Muscle layer of duodenum (tissue), 2 donors: ENCODE measurements around the gene IFIT3.

Experiments
- H3K27ac ChIP-seq: one replicate; pipeline ENCODE4 v1.7.0; 2013; ENCODE audit warnings: mild to moderate bottlenecking, low read length
- H3K27me3 ChIP-seq: one replicate; pipeline ENCODE4 v1.7.0; 2013; ENCODE audit warnings: low read depth, mild to moderate bottlenecking, control low read depth, low read length
- H3K36me3 ChIP-seq, 2 donors: one replicate each; pipeline ENCODE4 v1.7.0; 2013; ENCODE audit warnings: low read length in 2 of 2, control low read depth in 1 of 2, mild to moderate bottlenecking in 1 of 2; ENCODE audit not compliant: insufficient read depth in 2 of 2, control insufficient read depth in 1 of 2
- H3K4me1 ChIP-seq, 2 donors: one replicate each; pipeline ENCODE4 v1.7.0; 2013; ENCODE audit warnings: low read length in 2 of 2, mild to moderate bottlenecking in 2 of 2, control low read depth in 1 of 2, moderate library complexity in 1 of 2; ENCODE audit not compliant: insufficient read depth in 2 of 2, control insufficient read depth in 1 of 2
- H3K4me3 ChIP-seq, 2 donors: one replicate each; pipeline ENCODE4 v1.7.0; 2013; ENCODE audit warnings: low read length in 2 of 2, low read depth in 1 of 2, mild to moderate bottlenecking in 1 of 2
- H3K9me3 ChIP-seq, 2 donors: one replicate each; pipeline ENCODE4 v1.7.0; 2013; ENCODE audit warnings: low read length in 2 of 2, control low read depth in 1 of 2, mild to moderate bottlenecking in 1 of 2; ENCODE audit not compliant: control insufficient read depth in 1 of 2
- donor health status: healthy.

Gene IFIT3

DNA sequence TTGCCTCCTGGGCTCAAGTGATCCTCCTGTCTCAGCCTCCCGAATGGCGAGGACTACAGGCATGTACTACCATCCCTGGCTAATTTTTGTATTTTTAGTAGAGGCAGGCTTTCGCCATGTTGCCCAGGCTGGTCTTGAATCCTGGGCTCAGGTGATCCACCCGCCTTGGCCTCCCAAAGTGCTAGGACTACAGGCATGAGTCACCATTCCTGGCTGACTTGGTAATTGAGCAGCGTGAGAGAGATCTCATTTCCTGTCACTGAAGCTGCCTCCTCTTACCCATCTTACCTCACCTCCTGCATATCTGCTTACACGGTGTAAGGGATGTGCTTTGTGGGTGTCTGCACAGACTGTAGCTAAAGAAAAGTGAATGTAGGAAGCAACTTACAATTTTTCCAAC, 9.7 kb downstream of the IFIT3 start:
- Histone ChIP-seq H3K9me3 (no peaks in the 10 kb centered on the region), H3K27ac (no peak overlapping the region), H3K36me3 (peaks cover 18 to 25% of the 10 kb centered on the region in 2 donors), H3K4me3 (no peak overlapping the region), H3K27me3 (no peaks in the 10 kb centered on the region), H3K4me1 (peaks cover 13 to 22% of the 10 kb centered on the region in 2 donors)

DNA sequence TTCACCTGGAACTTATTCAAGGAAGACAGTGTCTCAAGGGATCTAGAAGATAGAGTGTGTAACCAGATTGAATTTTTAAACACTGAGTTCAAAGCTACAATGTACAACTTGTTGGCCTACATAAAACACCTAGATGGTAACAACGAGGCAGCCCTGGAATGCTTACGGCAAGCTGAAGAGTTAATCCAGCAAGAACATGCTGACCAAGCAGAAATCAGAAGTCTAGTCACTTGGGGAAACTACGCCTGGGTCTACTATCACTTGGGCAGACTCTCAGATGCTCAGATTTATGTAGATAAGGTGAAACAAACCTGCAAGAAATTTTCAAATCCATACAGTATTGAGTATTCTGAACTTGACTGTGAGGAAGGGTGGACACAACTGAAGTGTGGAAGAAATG, 10.9 kb downstream of the IFIT3 start:
- H3K36me3 ChIP-seq, result peaks cover 18 to 25% of the 10 kb centered on the region in 2 donors
- no peak overlapping the region for H3K27ac ChIP-seq
- no peaks in the 10 kb centered on the region for H3K27me3 ChIP-seq
- H3K4me1 ChIP-seq, result peaks cover 5 to 10% of the 10 kb centered on the region in 2 donors
- H3K4me3 ChIP-seq, result no peak overlapping the region
- H3K9me3 ChIP-seq, result no peaks in the 10 kb centered on the region

DNA sequence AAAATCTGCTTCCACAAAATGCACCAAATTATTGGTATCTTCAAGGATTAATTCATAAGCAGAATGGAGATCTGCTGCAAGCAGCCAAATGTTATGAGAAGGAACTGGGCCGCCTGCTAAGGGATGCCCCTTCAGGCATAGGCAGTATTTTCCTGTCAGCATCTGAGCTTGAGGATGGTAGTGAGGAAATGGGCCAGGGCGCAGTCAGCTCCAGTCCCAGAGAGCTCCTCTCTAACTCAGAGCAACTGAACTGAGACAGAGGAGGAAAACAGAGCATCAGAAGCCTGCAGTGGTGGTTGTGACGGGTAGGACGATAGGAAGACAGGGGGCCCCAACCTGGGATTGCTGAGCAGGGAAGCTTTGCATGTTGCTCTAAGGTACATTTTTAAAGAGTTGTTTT, 12.1 kb downstream of the IFIT3 start:
- no peak overlapping the region for H3K27ac ChIP-seq

DNA sequence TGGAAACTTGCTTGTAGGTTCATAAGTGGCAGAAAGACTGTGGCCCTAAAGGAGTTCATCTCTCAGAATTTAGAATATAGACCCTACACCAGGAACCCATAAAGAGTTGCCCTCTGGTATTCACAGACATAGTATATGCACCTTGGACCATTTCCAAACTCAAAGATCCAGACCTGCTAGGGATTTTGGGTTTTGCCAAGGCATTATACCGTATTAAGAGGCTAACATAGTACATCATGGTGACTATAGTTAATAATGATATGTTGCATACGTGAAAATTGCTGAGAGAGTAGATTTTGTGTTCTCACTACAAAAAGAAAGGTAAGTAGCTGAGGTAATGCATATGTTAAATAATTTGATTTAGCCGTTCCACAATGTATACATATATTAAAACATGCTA, 13.9 kb downstream of the IFIT3 start:
- Histone ChIP-seq H3K27ac (no peak overlapping the region), H3K4me3 (no peak overlapping the region), H3K36me3 (peaks cover 18 to 25% of the 10 kb centered on the region in 2 donors), H3K4me1 (peaks cover 0 to 5% of the 10 kb centered on the region in 2 donors), H3K9me3 (no peaks in the 10 kb centered on the region), H3K27me3 (no peaks in the 10 kb centered on the region)

More for the DNA sequence above, 12.1 kb downstream of the IFIT3 start:
- H3K9me3 ChIP-seq, result no peaks in the 10 kb centered on the region
- H3K4me1 ChIP-seq, result peaks cover 0 to 5% of the 10 kb centered on the region in 2 donors
- H3K27me3 ChIP-seq, result no peaks in the 10 kb centered on the region
- peaks cover 18 to 25% of the 10 kb centered on the region in 2 donors for H3K36me3 ChIP-seq
- H3K4me3 ChIP-seq, result no peak overlapping the region

DNA sequence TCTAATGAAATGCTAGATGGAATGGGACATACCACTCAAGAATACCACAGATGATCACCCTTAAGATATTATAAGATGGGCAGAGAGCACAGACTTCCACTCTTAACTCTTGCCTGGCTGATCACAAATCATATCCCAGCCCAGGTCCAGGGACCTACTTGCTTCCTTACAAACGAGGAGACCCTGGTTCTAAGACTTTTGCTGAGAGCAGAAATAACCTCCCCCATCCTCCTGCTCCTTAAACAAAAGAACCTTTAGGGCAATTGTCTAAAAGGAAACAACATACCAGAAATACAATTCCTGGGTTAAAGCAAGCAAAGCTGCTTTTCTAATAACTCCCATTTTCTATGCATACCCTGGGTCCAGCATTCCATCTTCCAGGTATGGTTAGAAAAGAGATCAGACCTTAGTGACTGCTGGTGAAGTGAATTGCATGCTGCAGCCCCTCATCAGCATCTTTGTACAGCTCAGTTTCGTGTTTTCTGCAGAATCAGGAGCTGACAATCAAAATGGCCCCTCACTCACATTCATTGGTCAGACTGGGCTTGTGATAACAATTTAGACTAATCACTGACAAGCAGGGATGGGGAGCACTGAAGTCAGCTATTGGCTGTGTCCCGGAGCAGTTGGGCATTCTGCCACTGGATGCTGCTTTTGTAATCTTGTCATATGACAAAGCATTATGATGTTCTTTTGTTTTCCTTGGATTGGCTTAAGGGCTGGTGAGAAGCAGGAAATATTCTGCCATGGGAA, 14.6 kb downstream of the IFIT3 start:
- peaks cover 0 to 5% of the 10 kb centered on the region in 2 donors for H3K4me1 ChIP-seq
- no peaks in the 10 kb centered on the region for H3K27me3 ChIP-seq
- no peaks in the 10 kb centered on the region for H3K9me3 ChIP-seq
- no peak overlapping the region for H3K27ac ChIP-seq
- no peak overlapping the region for H3K4me3 ChIP-seq
- peaks cover 18 to 23% of the 10 kb centered on the region in 2 donors for H3K36me3 ChIP-seq

DNA sequence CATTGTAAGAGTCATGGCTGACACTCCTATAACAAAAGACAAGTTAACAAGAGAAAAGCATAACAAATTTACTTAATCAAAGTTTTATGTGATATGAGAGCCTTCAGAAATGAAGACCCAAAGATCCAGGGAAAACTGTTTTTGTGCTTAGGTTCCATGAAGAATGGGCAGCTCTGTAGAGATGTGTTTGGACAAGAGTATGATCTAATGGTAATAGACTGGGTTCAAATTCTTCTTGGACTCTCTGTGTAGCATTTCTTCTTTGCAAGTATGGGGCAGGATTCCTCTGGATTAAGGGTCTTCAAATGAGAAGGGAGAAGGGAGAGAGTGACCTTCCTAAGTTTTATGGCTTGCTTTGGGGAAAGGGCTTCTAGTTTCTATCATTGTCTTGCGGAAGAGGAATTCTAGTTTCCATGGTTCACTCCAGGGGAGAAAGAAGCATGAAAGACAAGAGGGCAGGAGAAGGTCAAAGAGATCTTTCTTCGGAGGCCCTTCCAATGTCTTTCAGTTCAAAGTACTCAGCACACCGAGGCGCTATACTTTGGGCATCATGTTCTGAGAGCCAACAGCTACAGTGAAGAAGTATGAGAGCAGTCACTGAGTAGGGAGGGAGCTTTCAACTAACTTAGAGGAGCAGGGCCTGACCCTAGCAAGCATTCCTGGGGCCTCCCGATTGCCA, 15.4 kb downstream of the IFIT3 start:
- peaks cover 16 to 17% of the 10 kb centered on the region in 2 donors for H3K36me3 ChIP-seq
- H3K27ac ChIP-seq, result no peak overlapping the region
- H3K4me1 ChIP-seq, result peaks cover 0 to 5% of the 10 kb centered on the region in 2 donors
- H3K9me3 ChIP-seq, result no peaks in the 10 kb centered on the region
- no peaks in the 10 kb centered on the region for H3K27me3 ChIP-seq
- no peak overlapping the region for H3K4me3 ChIP-seq

DNA sequence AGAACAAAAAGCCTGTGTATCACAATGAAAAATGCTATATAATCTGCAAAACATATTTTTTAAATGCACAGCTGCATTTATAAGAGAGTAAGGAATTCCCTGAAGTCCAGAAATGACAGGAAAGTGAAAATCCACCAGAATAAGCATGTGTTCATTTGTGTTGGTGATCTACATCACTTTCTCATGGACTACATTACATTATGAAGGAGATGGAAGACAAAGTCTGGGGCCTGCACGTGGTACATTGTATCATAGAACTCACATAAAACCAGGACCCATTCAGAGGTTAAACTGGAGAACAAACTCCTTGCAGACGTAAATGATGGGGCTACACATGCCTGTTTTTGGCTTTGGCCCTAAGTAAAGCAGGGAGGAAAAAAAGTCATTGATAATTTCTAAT, 16.4 kb downstream of the IFIT3 start:
- no peak overlapping the region for H3K4me3 ChIP-seq

DNA sequence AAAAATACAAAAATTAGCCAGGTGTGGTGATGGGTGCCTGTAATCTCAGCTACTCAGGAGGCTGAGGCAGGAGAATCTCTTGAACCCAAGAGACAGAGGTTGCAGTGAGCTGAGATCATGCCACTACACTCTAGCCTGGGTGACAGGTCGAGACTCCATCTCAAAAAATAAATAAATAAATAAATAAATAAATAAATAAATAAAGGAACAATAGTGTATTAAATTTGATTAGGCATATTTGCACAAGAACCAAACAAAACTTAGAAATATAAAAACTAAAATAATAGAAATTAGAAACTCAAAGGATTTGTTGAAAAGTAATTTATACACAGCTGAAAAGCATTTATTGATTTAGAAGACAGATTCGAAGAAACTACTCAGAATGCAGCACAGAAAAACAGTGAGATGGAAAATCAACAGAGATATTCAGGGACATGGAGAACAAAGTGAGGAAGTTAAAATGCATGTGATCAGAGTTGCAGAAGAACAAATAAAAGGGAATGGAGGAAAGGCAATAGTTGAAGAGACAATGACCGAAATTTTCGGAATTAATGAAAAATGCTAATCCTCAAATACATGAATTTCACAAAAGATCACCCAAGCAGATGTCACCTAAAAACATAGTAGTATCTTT, 17.7 kb downstream of the IFIT3 start:
- Histone ChIP-seq H3K27me3 (no peaks in the 10 kb centered on the region), H3K36me3 (no peaks in the 10 kb centered on the region), H3K4me1 (peaks cover 0 to 7% of the 10 kb centered on the region in 2 donors), H3K27ac (no peak overlapping the region), H3K9me3 (no peaks in the 10 kb centered on the region), H3K4me3 (no peak overlapping the region)

More for the DNA sequence above, 16.4 kb downstream of the IFIT3 start:
- Histone ChIP-seq H3K36me3 (peaks cover 7% of the 10 kb centered on the region in 2 donors), H3K4me1 (peaks cover 0 to 5% of the 10 kb centered on the region in 2 donors), H3K27ac (no peak overlapping the region), H3K9me3 (no peaks in the 10 kb centered on the region), H3K27me3 (no peaks in the 10 kb centered on the region)

DNA sequence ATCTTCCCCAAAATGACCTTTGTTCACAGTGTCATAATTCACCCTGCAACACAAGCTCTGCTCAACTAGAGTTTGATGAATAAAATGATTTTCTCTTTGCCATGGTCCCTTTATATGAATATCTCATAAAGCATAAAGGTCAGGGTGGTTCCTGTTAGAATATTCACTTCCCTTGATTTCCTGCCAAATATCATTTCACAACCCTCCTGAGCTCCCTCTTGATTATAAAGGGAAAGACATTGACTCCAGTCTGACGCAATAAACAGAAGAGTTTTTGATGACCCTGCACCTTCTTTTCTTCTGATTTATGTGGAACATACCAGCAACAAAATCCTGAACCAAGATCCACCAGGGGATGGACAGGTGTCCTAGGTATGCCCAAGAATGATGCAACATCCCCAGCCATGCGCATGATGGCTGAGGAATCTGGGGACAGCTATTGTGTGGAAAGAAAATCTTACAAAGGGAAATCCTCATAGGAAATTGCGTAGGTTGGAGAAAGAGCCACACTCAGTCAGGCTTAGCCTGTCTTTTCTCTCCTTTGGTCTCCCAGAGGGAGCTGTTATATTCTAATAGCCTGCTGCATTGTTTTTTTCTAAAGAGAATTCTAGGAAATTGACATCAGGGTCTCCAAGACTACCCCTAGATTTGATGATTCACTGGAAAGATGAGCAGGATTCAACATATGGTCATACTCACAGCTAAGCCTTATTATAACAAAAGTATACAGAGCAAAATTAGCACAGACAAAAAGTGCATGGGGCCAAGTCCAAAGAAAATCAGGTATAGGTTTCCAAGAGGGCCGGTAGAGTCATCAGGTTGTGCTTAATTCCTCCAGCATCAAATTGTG, 18.8 kb downstream of the IFIT3 start:
- H3K27me3 ChIP-seq, result no peaks in the 10 kb centered on the region
- H3K4me1 ChIP-seq, result peaks cover 6 to 15% of the 10 kb centered on the region in 2 donors
- H3K36me3 ChIP-seq, result peaks cover 0 to 6% of the 10 kb centered on the region in 2 donors
- H3K4me3 ChIP-seq, result no peak overlapping the region
- H3K9me3 ChIP-seq, result no peaks in the 10 kb centered on the region
- H3K27ac ChIP-seq, result no peak overlapping the region

DNA sequence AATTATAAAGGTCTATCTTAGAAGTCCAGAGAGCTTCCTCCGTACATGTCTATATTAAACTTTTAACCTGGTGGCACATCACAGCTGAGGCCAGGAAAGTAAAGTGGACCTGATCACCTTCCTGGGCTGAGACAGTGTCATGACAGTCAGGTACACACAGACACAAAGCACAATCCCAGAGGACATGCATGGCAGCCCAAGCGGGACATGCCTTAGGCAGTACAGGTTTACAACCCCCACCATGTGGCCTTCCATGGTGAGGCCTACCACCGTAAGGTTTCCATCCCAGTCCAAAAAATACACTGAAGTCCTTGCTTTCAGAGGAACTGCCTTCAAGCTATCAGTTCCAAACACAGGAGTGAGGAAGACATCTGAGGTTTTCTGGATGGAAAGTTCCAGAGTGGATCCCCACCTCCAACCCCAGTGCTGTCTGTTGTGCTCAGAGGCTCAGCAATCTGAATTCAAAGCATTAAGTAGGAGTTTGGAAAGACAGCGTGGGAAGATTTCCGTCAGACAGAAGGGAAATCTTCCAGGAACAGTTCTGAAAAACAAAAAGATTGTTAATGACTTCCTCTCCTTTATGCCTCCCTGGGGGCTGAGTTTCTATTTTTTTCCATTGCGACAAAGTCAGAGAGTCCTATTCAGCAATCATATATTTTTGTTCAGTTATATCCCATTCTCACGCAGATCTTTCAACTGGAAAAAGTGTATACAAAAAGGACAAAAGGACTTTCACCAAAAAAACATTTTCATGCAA, 20.1 kb downstream of the IFIT3 start:
- H3K9me3 ChIP-seq, result no peaks in the 10 kb centered on the region
- no peak overlapping the region for H3K4me3 ChIP-seq
- peaks cover 0 to 6% of the 10 kb centered on the region in 2 donors for H3K36me3 ChIP-seq
- H3K27me3 ChIP-seq, result no peaks in the 10 kb centered on the region
- peaks cover 10 to 13% of the 10 kb centered on the region in 2 donors for H3K4me1 ChIP-seq
- H3K27ac ChIP-seq, result peak overlapping the region; percentile 53
